ENCODE results near the gene SRRT. TPM values are rescaled to one million over a fixed set of nuclear protein-coding genes. Genes with fewer than 3 reads are reported as not detected.

Gene SRRT
- total and polyA plus RNA-seq, 4 donors: 27.2 to 45.0 (median 30.3) TPM

DNA sequence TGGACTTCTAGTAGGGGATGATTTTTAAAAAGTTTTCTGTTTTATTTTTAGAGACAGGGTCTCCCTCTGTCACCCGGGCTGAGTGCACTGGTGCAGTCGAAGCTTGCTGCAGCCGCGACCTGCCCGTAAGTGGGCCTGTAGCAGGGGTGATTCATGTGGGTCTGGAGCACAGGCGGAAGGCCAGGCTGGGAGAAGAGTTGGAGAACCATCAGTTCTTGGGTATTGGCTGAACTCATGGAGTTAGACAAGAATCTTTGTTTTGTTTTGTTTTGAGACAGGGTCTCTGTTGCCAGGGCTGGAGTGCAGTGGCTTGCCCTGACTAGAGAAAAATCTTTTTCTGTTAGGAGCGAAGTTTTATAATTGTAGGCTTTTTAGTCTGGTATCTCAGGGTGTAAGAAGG is 5.7 kb downstream of the SRRT start:
- peaks cover 21 to 51% (median 39%) of the 10 kb centered on the region in 4 donors for H3K36me3 ChIP-seq (ENCODE audit: control insufficient read depth in 4 of 4, insufficient read depth in 3 of 4, low read depth in 1 of 4, low read length in 3 of 4)
- 96% methylated on average over 7 of the region's 7 CpGs for WGBS
- no peak for DNase-seq (ENCODE audit: low spot score)
- H3K4me1 ChIP-seq (ENCODE audit: control insufficient read depth in 4 of 4, insufficient read depth in 4 of 4, low read length in 3 of 4): peaks cover 0 to 14% (median 12%) of the 10 kb centered on the region in 4 donors
- no peak overlapping the region for H3K4me3 ChIP-seq (ENCODE audit: low read depth in 1 of 3, low read length in 3 of 3)
- H3K9ac ChIP-seq (ENCODE audit: low read depth in 1 of 2, low read length in 2 of 2): no peak overlapping the region
- no peaks in the 10 kb centered on the region for H3K9me3 ChIP-seq (ENCODE audit: control insufficient read depth in 4 of 4, low read length in 3 of 4)
- no peak overlapping the region for H3K27ac ChIP-seq (ENCODE audit: low read depth in 1 of 2, low read length in 2 of 2)
- TF ChIP-seq, protein P1, sequence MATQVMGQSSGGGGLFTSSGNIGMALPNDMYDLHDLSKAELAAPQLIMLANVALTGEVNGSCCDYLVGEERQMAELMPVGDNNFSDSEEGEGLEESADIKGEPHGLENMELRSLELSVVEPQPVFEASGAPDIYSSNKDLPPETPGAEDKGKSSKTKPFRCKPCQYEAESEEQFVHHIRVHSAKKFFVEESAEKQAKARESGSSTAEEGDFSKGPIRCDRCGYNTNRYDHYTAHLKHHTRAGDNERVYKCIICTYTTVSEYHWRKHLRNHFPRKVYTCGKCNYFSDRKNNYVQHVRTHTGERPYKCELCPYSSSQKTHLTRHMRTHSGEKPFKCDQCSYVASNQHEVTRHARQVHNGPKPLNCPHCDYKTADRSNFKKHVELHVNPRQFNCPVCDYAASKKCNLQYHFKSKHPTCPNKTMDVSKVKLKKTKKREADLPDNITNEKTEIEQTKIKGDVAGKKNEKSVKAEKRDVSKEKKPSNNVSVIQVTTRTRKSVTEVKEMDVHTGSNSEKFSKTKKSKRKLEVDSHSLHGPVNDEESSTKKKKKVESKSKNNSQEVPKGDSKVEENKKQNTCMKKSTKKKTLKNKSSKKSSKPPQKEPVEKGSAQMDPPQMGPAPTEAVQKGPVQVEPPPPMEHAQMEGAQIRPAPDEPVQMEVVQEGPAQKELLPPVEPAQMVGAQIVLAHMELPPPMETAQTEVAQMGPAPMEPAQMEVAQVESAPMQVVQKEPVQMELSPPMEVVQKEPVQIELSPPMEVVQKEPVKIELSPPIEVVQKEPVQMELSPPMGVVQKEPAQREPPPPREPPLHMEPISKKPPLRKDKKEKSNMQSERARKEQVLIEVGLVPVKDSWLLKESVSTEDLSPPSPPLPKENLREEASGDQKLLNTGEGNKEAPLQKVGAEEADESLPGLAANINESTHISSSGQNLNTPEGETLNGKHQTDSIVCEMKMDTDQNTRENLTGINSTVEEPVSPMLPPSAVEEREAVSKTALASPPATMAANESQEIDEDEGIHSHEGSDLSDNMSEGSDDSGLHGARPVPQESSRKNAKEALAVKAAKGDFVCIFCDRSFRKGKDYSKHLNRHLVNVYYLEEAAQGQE (IDR thresholded peaks at IDR 0.05): no peak
- no peaks in the 10 kb centered on the region for H3K27me3 ChIP-seq (ENCODE audit: control insufficient read depth in 4 of 4, insufficient read depth in 4 of 4, low read length in 3 of 4)

DNA sequence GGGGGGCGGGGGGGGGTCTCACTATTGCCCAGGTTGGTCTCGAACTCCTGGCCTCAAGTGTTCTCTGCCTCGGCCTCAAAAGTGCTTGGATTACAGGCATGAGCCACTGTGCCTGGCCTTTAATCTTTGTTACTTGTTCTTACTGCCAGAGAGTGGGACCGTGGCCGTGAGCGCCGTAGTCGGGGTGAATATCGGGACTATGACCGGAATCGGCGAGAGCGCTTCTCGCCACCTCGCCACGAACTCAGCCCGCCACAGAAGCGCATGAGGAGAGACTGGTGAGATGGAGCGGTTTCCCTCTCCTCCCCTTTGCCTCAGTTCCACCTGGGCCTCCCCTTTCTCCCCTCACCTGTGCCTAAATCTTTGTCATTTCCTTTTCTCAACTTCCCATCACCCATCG is 6.2 kb downstream of the SRRT start:
- no peak for DNase-seq (ENCODE audit: low spot score)
- H3K27me3 ChIP-seq (ENCODE audit: control insufficient read depth in 4 of 4, insufficient read depth in 4 of 4, low read length in 3 of 4): no peaks in the 10 kb centered on the region
- WGBS: 99% methylated on average over 20 of the region's 20 CpGs
- no peak overlapping the region for H3K9ac ChIP-seq (ENCODE audit: low read depth in 1 of 2, low read length in 2 of 2)
- H3K9me3 ChIP-seq (ENCODE audit: control insufficient read depth in 4 of 4, low read length in 3 of 4): no peaks in the 10 kb centered on the region
- TF ChIP-seq RXRA (IDR thresholded peaks at IDR 0.05) (no peak), HNF4G (IDR thresholded peaks at IDR 0.05) (no peak), JUND (IDR thresholded peaks at IDR 0.05) (no peak), GABPA (IDR thresholded peaks at IDR 0.05 in 1 of 2, conservative IDR thresholded peaks at IDR 0.05 in 1 of 2) (no peak)
- TF ChIP-seq, protein P2, sequence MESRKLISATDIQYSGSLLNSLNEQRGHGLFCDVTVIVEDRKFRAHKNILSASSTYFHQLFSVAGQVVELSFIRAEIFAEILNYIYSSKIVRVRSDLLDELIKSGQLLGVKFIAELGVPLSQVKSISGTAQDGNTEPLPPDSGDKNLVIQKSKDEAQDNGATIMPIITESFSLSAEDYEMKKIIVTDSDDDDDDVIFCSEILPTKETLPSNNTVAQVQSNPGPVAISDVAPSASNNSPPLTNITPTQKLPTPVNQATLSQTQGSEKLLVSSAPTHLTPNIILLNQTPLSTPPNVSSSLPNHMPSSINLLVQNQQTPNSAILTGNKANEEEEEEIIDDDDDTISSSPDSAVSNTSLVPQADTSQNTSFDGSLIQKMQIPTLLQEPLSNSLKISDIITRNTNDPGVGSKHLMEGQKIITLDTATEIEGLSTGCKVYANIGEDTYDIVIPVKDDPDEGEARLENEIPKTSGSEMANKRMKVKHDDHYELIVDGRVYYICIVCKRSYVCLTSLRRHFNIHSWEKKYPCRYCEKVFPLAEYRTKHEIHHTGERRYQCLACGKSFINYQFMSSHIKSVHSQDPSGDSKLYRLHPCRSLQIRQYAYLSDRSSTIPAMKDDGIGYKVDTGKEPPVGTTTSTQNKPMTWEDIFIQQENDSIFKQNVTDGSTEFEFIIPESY (IDR thresholded peaks at IDR 0.05): no peak
- TF ChIP-seq, protein P3, sequence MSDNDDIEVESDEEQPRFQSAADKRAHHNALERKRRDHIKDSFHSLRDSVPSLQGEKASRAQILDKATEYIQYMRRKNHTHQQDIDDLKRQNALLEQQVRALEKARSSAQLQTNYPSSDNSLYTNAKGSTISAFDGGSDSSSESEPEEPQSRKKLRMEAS (IDR thresholded peaks at IDR 0.05): no peak
- H3K4me3 ChIP-seq (ENCODE audit: low read depth in 1 of 3, low read length in 3 of 3): no peak overlapping the region
- H3K4me1 ChIP-seq (ENCODE audit: control insufficient read depth in 4 of 4, insufficient read depth in 4 of 4, low read length in 3 of 4): peaks cover 0 to 9% (median 7%) of the 10 kb centered on the region in 4 donors
- H3K36me3 ChIP-seq (ENCODE audit: control insufficient read depth in 4 of 4, insufficient read depth in 3 of 4, low read depth in 1 of 4, low read length in 3 of 4): peaks cover 25 to 56% (median 43%) of the 10 kb centered on the region in 4 donors
- no peak overlapping the region for H3K27ac ChIP-seq (ENCODE audit: low read depth in 1 of 2, low read length in 2 of 2)

DNA sequence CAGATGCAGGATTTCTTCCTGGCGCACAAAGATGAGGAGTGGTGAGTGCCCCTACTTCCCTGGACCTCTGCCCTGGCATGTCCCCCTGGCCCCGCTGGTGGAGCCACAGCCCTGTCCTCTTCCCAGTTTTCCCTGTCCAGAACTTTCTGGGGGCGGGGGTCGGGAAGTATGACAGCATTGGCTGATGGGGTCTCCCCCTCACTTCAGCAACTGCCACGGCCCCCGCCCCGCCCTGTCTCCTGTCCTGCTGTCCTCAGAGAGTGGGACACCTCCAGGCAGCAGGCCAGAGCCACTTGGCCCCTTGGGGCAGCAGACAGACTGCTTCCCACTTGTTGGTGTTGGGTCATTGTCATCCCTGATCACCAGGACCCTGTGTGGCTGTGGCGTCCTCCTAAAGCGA is 7.3 kb downstream of the SRRT start:
- no peak for TF ChIP-seq EGR1 (IDR thresholded peaks at IDR 0.05; ENCODE audit: low read depth in 2 of 2)
- TF ChIP-seq HNF4G (IDR thresholded peaks at IDR 0.05): no peak
- TF ChIP-seq, protein P4, sequence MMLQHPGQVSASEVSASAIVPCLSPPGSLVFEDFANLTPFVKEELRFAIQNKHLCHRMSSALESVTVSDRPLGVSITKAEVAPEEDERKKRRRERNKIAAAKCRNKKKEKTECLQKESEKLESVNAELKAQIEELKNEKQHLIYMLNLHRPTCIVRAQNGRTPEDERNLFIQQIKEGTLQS (IDR thresholded peaks at IDR 0.05): no peak
- TF ChIP-seq RAD21 (IDR thresholded peaks at IDR 0.05): no peak
- no peak for TF ChIP-seq FOXA1 (IDR thresholded peaks at IDR 0.05)
- no peak for TF ChIP-seq FOXA2 (IDR thresholded peaks at IDR 0.05)
- no peak for TF ChIP-seq GABPA (IDR thresholded peaks at IDR 0.05 in 1 of 2, conservative IDR thresholded peaks at IDR 0.05 in 1 of 2)
- TF ChIP-seq, protein P5, sequence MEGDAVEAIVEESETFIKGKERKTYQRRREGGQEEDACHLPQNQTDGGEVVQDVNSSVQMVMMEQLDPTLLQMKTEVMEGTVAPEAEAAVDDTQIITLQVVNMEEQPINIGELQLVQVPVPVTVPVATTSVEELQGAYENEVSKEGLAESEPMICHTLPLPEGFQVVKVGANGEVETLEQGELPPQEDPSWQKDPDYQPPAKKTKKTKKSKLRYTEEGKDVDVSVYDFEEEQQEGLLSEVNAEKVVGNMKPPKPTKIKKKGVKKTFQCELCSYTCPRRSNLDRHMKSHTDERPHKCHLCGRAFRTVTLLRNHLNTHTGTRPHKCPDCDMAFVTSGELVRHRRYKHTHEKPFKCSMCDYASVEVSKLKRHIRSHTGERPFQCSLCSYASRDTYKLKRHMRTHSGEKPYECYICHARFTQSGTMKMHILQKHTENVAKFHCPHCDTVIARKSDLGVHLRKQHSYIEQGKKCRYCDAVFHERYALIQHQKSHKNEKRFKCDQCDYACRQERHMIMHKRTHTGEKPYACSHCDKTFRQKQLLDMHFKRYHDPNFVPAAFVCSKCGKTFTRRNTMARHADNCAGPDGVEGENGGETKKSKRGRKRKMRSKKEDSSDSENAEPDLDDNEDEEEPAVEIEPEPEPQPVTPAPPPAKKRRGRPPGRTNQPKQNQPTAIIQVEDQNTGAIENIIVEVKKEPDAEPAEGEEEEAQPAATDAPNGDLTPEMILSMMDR (IDR thresholded peaks at IDR 0.05; ENCODE audit: low read depth, low read length, missing input control): no peak
- TF ChIP-seq, protein P3 (IDR thresholded peaks at IDR 0.05): no peak
- TF ChIP-seq YY1 (IDR thresholded peaks at IDR 0.05): no peak
- no peak for TF ChIP-seq TAF1 (conservative IDR thresholded peaks at IDR 0.05)
- TF ChIP-seq NR2F2 (IDR thresholded peaks at IDR 0.05): no peak
- TF ChIP-seq, protein P2 (IDR thresholded peaks at IDR 0.05): no peak
- H3K27me3 ChIP-seq (ENCODE audit: control insufficient read depth in 4 of 4, insufficient read depth in 4 of 4, low read length in 3 of 4): no peaks in the 10 kb centered on the region
- DNase-seq (ENCODE audit: low spot score): no peak
- H3K4me1 ChIP-seq (ENCODE audit: control insufficient read depth in 4 of 4, insufficient read depth in 4 of 4, low read length in 3 of 4): peaks cover 0 to 6% (median 4%) of the 10 kb centered on the region in 4 donors
- no peak overlapping the region for H3K9ac ChIP-seq (ENCODE audit: low read depth in 1 of 2, low read length in 2 of 2)
- peaks cover 29 to 67% (median 53%) of the 10 kb centered on the region in 4 donors for H3K36me3 ChIP-seq (ENCODE audit: control insufficient read depth in 4 of 4, insufficient read depth in 3 of 4, low read depth in 1 of 4, low read length in 3 of 4)
- no peaks in the 10 kb centered on the region for H3K9me3 ChIP-seq (ENCODE audit: control insufficient read depth in 4 of 4, low read length in 3 of 4)
- 96% methylated on average over 9 of the region's 9 CpGs for WGBS
- no peak overlapping the region for H3K27ac ChIP-seq (ENCODE audit: low read depth in 1 of 2, low read length in 2 of 2)
- no peak overlapping the region for H3K4me3 ChIP-seq (ENCODE audit: low read depth in 1 of 3, low read length in 3 of 3)

Data from liver (tissue), 9 donors.